Prostate gland (tissue), 2 donors: ENCODE measurements around the gene BCAS3. TPM values are rescaled to one million over a fixed set of nuclear protein-coding genes. Genes with fewer than 3 reads are reported as not detected.

Experiments used
- DNase-seq: peaks from one replicate; pipeline ENCODE4 v3.0.0-alpha.2; 2019; ENCODE audit warnings: low spot score
- H3K27ac ChIP-seq, 2 donors: fragments of 200-600 bp; sonication (generic); 2 replicates each; pipeline ENCODE4 v1.5.1; 2017 to 2019
- H3K27me3 ChIP-seq: fragments of 200-600 bp; sonication (generic); replicated peaks from 2 replicates; pipeline ENCODE4 v1.5.1; 2019; ENCODE audit not compliant: insufficient read depth
- H3K36me3 ChIP-seq, 2 donors: fragments of 200-600 bp; sonication (generic); 1 replicate in 1 of 2; 2 replicates in 1 of 2; pipeline versions ENCODE4 v1.5.1 to v1.8.1; 2017 to 2019
- H3K4me1 ChIP-seq: fragments of 200-600 bp; sonication (generic); replicated peaks from 2 replicates; pipeline ENCODE4 v1.5.1; 2019
- H3K4me3 ChIP-seq, 2 donors: fragments of 200-600 bp; sonication (generic); 2 replicates each; pipeline ENCODE4 v1.5.1; 2017 to 2019
- H3K9me3 ChIP-seq: fragments of 200-600 bp; sonication (generic); 2 replicates; pipeline ENCODE4 v1.5.1; 2017
- CTCF ChIP-seq, 4 experiments: fragments of 200-600 bp in 2 of 4; fragments of 450-650 bp in 2 of 4; sonication (generic) in 2 of 4; IDR thresholded peaks; 1 replicate in 3 of 4; 2 replicates in 1 of 4; pipeline ENCODE4 v1.5.1; 2016 to 2019; ENCODE audit warnings: antibody characterized with exemption in 4 of 4, mild to moderate bottlenecking in 2 of 4, moderate library complexity in 2 of 4
- POLR2A ChIP-seq: fragments of 450-650 bp; IDR thresholded peaks from one replicate; pipeline ENCODE4 v1.6.1; 2016; ENCODE audit warnings: antibody characterized with exemption, mild to moderate bottlenecking
- POLR2AphosphoS5 ChIP-seq: sonication (generic); formaldehyde crosslinking; IDR thresholded peaks from one replicate; pipeline ENCODE4 v1.6.1; 2017; ENCODE audit warnings: antibody characterized with exemption
- WGBS: methylation state at CpG from one replicate; pipeline ENCODE4 v1.1.5; 2018; 5-methylcytosine and 5-hydroxymethylcytosine counted together
- intact Hi-C: fragments of 100-400 bp; cut with DNase I; formaldehyde crosslinking; loops from one replicate; pipeline ENCODE4 v1.14.2; 2022
- total RNA-seq, 2 donors: library from RNA; depleted of rRNA; stranded (reverse); fragments of >200 nt; gene quantifications; one replicate each; pipeline ENCODE4 v1.1.0, GENCODE V29; 2016

BCAS3 gene
- total RNA-seq, 2 donors from 2014 or later = 57.8 to 93.9 TPM

GRCh38 chr17:61361084-61361483 is 683.4 kb downstream of the BCAS3 start:
- H3K9me3 ChIP-seq = no peaks in the 10 kb centered on the region
- WGBS = 65% methylated on average over 2 of the region's 2 CpGs
- TF ChIP-seq CTCF (IDR thresholded peaks at IDR 0.05) (no peak), POLR2AphosphoS5 (no peak), POLR2A (no peak)
- no peak for DNase-seq
- H3K4me3 ChIP-seq = no peak overlapping the region
- no peaks in the 10 kb centered on the region for H3K27me3 ChIP-seq
- H3K27ac ChIP-seq = no peak overlapping the region
- no peaks in the 10 kb centered on the region for H3K36me3 ChIP-seq
- intact Hi-C loops = no loop called here
- H3K4me1 ChIP-seq = no peaks in the 10 kb centered on the region

- H3K4me3 ChIP-seq = no peak overlapping the region
- no peaks in the 10 kb centered on the region for H3K4me1 ChIP-seq
- WGBS = 91% methylated on average over 5 of the region's 5 CpGs
- no peak overlapping the region for H3K27ac ChIP-seq
- H3K36me3 ChIP-seq = no peaks in the 10 kb centered on the region
- H3K27me3 ChIP-seq = no peaks in the 10 kb centered on the region
- TF ChIP-seq POLR2AphosphoS5 = no peak
- no peak for TF ChIP-seq CTCF (IDR thresholded peaks at IDR 0.05)
- no peak for TF ChIP-seq POLR2A
- intact Hi-C loops = no loop called here
- no peaks in the 10 kb centered on the region for H3K9me3 ChIP-seq
- no peak for DNase-seq
Observed at GRCh38 chr17:61362396-61362795, 684.7 kb downstream of the BCAS3 start.

GRCh38 chr17:61362852-61363600 is 685.4 kb downstream of the BCAS3 start:
- Histone ChIP-seq H3K27me3 (no peaks in the 10 kb centered on the region), H3K4me1 (no peaks in the 10 kb centered on the region), H3K4me3 (no peak overlapping the region), H3K36me3 (no peaks in the 10 kb centered on the region), H3K27ac (no peak overlapping the region), H3K9me3 (no peaks in the 10 kb centered on the region)
- TF ChIP-seq POLR2A = no peak
- TF ChIP-seq POLR2AphosphoS5 = no peak
- TF ChIP-seq CTCF (IDR thresholded peaks at IDR 0.05) = no peak
- intact Hi-C loops = no loop called here
- 92% methylated on average over 9 of the region's 9 CpGs for WGBS
- no peak for DNase-seq

GRCh38 chr17:61363601-61364462 is 686.2 kb downstream of the BCAS3 start:
- TF ChIP-seq POLR2AphosphoS5 = no peak
- no peak for TF ChIP-seq CTCF (IDR thresholded peaks at IDR 0.05)
- TF ChIP-seq POLR2A = no peak
- no peaks in the 10 kb centered on the region for H3K4me1 ChIP-seq
- DNase-seq = no peak
- no peaks in the 10 kb centered on the region for H3K36me3 ChIP-seq
- no peaks in the 10 kb centered on the region for H3K9me3 ChIP-seq
- H3K27ac ChIP-seq = no peak overlapping the region
- no peak overlapping the region for H3K4me3 ChIP-seq
- 94% methylated on average over 13 of the region's 13 CpGs for WGBS
- intact Hi-C loops = no loop called here
- H3K27me3 ChIP-seq = no peaks in the 10 kb centered on the region
